ENCODE data around the gene OR11H6.
"Not testable (repeated sequence)": the region's sequence is repeated elsewhere in the genome, so short reads cannot be mapped to it uniquely, and the experiment has no call there.

The OR11H6 gene

GRCh38 chr14:20264361-20264760 lies 40.9 kb downstream of the OR11H6 start:
- not testable (repeated sequence) for FAIRE-seq

GRCh38 chr14:20274062-20274461 lies 50.6 kb downstream of the OR11H6 start:
- FAIRE-seq: no peak

Measured in colon (tissue), 2 donors.